Activated CD4-positive, alpha-beta T cell treated with anti-CD3 and anti-CD28 coated beads, Interleukin-10, Interleukin-2, amounts not matched to agents 100 ng/mL and 50 ng/mL, durations not matched to agents 16 hours and 8 hours (primary cell): Measurements from ENCODE around the gene PIEZO1.
"Not testable (repeated sequence)": the region's sequence is repeated elsewhere in the genome, so short reads cannot be mapped to it uniquely, and the experiment has no call there.

Source experiments
- DNase-seq: peaks from one replicate; pipeline ENCODE4 v3.0.0-alpha.2; 2020

The PIEZO1 gene

GRCh38 chr16:88685156-88686061 lies 99.6 kb downstream of the PIEZO1 start:
- DNase-seq = peak; percentile 53

DNA sequence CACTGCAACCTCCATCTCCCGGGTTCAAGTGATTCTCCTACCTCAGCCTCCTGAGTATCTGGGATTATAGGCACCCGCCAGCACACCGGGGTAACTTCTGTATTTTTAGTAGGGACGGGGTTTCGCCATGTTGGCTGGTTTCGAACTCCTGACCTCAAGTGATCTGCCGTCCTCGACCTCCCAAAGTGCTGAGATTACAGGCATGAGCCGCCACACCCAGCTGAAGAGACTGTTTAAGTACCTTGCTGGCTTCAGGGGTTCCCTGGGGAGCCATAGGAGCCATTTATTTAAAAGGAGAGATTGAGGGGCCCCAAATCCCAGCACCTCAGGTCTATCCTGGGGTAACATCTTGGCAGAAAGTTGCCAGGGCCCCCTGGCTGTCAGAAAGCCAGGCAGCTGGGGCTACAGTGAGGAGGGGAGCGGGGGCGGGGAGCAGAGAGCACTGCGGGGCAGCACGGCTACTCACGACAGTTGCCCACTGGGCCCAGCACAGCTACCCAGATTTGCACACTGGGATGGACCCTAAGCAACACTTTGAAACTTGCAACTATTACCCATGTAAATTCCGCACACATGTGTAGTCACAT lies 100.4 kb downstream of the PIEZO1 start:
- no peak for DNase-seq

- peak; percentile 80 for DNase-seq
Observed at GRCh38 chr16:88681709-88682451, 103.1 kb downstream of the PIEZO1 start.

GRCh38 chr16:88681084-88681680 lies 103.8 kb downstream of the PIEZO1 start:
- DNase-seq = peak; percentile 74

GRCh38 chr16:88680554-88681083 lies 104.4 kb downstream of the PIEZO1 start:
- no peak for DNase-seq

GRCh38 chr16:88678224-88678979 lies 106.6 kb downstream of the PIEZO1 start:
- DNase-seq = no peak

- no peak for DNase-seq
Observed at GRCh38 chr16:88677721-88678120, 107.3 kb downstream of the PIEZO1 start.

- DNase-seq = no peak
Observed at GRCh38 chr16:88676502-88677242, 108.3 kb downstream of the PIEZO1 start.

DNA sequence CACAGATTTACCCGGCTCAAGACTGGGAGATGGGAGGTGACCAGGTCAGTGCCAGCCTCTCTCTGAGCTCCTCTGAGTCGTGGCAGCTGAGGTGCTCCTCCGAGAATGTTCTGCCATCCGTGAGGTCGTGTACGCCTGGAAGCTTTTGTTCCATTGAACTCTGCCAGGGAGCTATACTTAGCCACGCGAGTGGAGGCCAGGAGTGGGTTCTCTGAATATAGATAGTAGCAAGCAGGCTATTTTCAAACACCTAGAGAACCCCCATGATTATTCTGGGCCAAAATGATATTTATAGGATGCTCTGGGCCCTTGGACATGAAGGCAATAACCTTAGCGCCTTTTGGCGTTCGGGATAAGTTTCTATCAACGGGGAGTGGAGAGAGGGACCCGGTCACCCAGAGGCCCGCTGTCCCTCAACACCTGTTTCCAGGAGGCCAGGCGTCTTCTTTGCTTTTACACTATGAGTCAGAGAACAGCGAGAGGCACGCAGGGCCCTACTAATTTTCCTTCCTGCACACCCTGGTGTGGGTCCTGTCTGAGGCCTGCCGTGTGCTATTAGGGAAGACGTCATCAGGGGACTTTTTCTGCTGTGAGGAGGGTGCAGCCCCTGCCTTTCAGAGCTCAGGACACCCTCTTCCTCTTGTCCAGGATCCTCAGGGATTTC lies 111.2 kb downstream of the PIEZO1 start:
- DNase-seq = no peak

DNA sequence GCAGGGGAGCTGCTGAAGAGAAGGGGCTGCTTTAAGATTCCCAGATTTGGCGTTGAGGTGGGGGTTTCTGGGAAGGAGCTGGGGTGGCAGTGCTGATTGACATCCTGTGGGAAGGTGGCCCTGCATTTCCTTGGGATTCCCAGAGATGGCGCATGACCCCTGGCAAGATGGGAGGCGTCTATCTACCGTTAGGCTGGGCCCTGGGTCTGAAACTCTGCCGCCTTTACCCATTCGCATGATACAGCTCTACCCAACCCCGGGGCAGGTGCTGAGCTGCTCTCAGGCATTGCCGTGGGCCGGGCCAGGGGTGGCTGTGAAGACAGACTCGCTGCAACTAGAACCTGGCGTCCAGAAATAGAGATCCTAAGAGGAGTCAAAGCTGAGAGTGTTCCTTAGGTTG lies 112.2 kb downstream of the PIEZO1 start:
- no peak for DNase-seq

GRCh38 chr16:88671806-88672205 lies 113.2 kb downstream of the PIEZO1 start:
- DNase-seq = no peak

DNA sequence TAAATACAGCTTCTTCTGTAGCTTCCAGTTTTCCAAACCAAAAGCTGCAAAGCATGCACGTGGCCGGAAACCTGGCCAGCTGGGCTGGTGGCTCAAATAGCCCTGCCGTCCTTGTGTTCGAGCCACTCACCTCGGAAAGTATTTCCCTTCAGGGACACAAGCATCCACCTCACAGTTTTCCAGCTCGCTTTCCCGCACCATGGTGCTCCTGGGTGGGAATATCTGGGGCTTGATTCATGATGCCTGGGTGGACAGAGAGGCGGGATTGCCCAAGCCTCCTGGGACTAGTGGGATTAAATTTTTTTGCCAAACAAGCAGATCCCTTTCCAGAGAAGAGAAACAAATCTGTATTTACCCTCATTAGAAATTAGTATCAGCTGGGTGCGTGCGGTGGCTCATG lies 115.0 kb downstream of the PIEZO1 start:
- DNase-seq = no peak

DNA sequence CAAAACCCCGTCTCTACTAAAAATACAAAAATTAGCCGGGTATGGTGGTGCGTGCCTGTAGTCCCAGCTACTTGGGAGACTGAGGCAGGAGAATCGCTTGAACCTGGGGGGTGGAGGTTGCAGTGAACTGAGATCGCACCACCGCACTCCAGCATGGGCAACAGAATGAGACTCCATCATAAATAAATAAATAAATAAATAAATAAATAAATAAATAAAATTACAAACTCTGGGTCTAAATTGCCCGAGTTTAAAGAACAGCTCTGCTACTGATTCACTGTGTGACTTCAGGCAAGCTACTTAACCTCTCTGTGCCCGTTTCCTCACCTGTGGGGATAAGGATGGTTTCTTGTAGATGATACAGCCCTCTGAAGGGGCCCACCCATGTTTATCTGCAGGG lies 115.5 kb downstream of the PIEZO1 start:
- DNase-seq = not testable (repeated sequence)

- DNase-seq = no peak
Observed at GRCh38 chr16:88667461-88667860, 117.6 kb downstream of the PIEZO1 start.

DNA sequence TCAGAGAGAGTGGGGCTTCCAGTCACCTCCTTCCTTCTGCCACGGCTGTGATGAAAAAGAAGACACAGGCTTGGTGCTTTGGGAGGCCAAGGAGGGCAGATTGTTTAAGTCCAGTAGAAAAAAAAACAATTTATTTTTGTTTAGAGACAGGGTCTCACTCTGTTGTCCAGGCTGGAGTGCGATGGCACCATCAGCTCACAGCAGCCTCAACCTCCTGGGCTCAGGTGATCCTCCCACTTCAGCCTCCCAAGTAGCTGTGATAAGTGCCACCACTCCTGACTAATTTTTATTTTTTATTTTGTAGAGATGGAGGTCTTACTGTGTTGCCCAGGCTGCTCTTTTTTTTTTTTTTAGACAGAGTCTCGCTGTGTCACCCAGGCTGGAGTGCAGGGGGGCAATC lies 119.5 kb downstream of the PIEZO1 start:
- no peak for DNase-seq
